RWPE2 (cell line): ENCODE data around the gene ASTN2.

Experiments
- ATAC-seq: fragments of 200-7000 bp; cut with Tn5 transposase; 3 replicates; pipeline ENCODE4 v1.9.1; 2021; ENCODE audit warnings: low read depth
- DNase-seq: peaks from one replicate; pipeline ENCODE4 v3.0.0-alpha.2; 2020; ENCODE audit warnings: low spot score
- H3K27ac ChIP-seq: fragments of 450-650 bp; 2 replicates; pipeline ENCODE4 v1.5.1; 2017; ENCODE audit warnings: mild to moderate bottlenecking; ENCODE audit not compliant: poor library complexity, severe bottlenecking
- H3K27me3 ChIP-seq: fragments of 250-450 bp; sonication (Bioruptor Pico); 2 replicates; pipeline ENCODE4 v1.5.1; 2021; ENCODE audit warnings: mild to moderate bottlenecking, moderate library complexity; ENCODE audit not compliant: insufficient read depth, poor library complexity, severe bottlenecking
- H3K36me3 ChIP-seq: fragments of 250-450 bp; sonication (Bioruptor Pico); 2 replicates; pipeline ENCODE4 v1.5.1; 2020; ENCODE audit warnings: low read depth, mild to moderate bottlenecking, moderate library complexity
- H3K4me1 ChIP-seq: fragments of 250-450 bp; sonication (Bioruptor Pico); 2 replicates; pipeline ENCODE4 v1.5.1; 2021; ENCODE audit warnings: mild to moderate bottlenecking, moderate library complexity; ENCODE audit not compliant: insufficient read depth, poor library complexity, severe bottlenecking
- H3K4me3 ChIP-seq: fragments of 250-450 bp; sonication (Bioruptor Pico); 2 replicates; pipeline ENCODE4 v1.5.1; 2021; ENCODE audit warnings: mild to moderate bottlenecking, moderate library complexity; ENCODE audit not compliant: severe bottlenecking
- H3K9me3 ChIP-seq: fragments of 250-450 bp; sonication (Bioruptor Pico); 2 replicates; pipeline ENCODE4 v1.5.1; 2021; ENCODE audit warnings: mild to moderate bottlenecking, moderate library complexity; ENCODE audit not compliant: severe bottlenecking
- CTCF ChIP-seq: fragments of 450-650 bp; IDR thresholded peaks from one replicate; pipeline ENCODE4 v1.5.1; 2017; ENCODE audit warnings: mild to moderate bottlenecking, moderate library complexity; ENCODE audit not compliant: poor library complexity, severe bottlenecking

Gene ASTN2

GRCh38 chr9:117290306-117290840 is 124.5 kb downstream of the ASTN2 start:
- H3K36me3 ChIP-seq = no peaks in the 10 kb centered on the region
- H3K4me1 ChIP-seq = no peaks in the 10 kb centered on the region
- DNase-seq (no peak), ATAC-seq (no peak)
- no peak overlapping the region for H3K27ac ChIP-seq
- no peaks in the 10 kb centered on the region for H3K27me3 ChIP-seq
- H3K4me3 ChIP-seq = no peak overlapping the region
- H3K9me3 ChIP-seq = no peaks in the 10 kb centered on the region
- TF ChIP-seq CTCF = no peak

- Histone ChIP-seq H3K9me3 (no peaks in the 10 kb centered on the region), H3K36me3 (no peaks in the 10 kb centered on the region), H3K27ac (no peak overlapping the region), H3K27me3 (no peaks in the 10 kb centered on the region), H3K4me3 (no peak overlapping the region), H3K4me1 (no peaks in the 10 kb centered on the region)
- no peak for TF ChIP-seq CTCF
- ATAC-seq (no peak), DNase-seq (no peak)
Observed at GRCh38 chr9:117286245-117286644, 128.6 kb downstream of the ASTN2 start.

- no peak for TF ChIP-seq CTCF
- no peak overlapping the region for H3K4me3 ChIP-seq
- H3K27me3 ChIP-seq = no peaks in the 10 kb centered on the region
- DNase-seq (no peak), ATAC-seq (no peak)
- no peaks in the 10 kb centered on the region for H3K4me1 ChIP-seq
- no peaks in the 10 kb centered on the region for H3K9me3 ChIP-seq
- H3K27ac ChIP-seq = no peak overlapping the region
- H3K36me3 ChIP-seq = no peaks in the 10 kb centered on the region
Observed at GRCh38 chr9:117284414-117284813, 130.4 kb downstream of the ASTN2 start.

- no peak for DNase-seq
- H3K36me3 ChIP-seq = no peaks in the 10 kb centered on the region
- H3K27ac ChIP-seq = no peak overlapping the region
- no peak for TF ChIP-seq CTCF
- no peaks in the 10 kb centered on the region for H3K27me3 ChIP-seq
- no peaks in the 10 kb centered on the region for H3K9me3 ChIP-seq
- no peak overlapping the region for H3K4me3 ChIP-seq
- H3K4me1 ChIP-seq = no peaks in the 10 kb centered on the region
- ATAC-seq = no peak
Observed at GRCh38 chr9:117282541-117282940, 132.3 kb downstream of the ASTN2 start.

GRCh38 chr9:117278471-117279035 is 136.3 kb downstream of the ASTN2 start:
- H3K36me3 ChIP-seq = no peaks in the 10 kb centered on the region
- no peak for TF ChIP-seq CTCF
- no peak overlapping the region for H3K27ac ChIP-seq
- no peak overlapping the region for H3K4me3 ChIP-seq
- H3K9me3 ChIP-seq = no peaks in the 10 kb centered on the region
- DNase-seq = no peak
- H3K27me3 ChIP-seq = no peaks in the 10 kb centered on the region
- ATAC-seq = no peak
- no peaks in the 10 kb centered on the region for H3K4me1 ChIP-seq
